WERI-Rb-1 (cell line): ENCODE measurements around the gene RAD17.

Experiments
- DNase-seq: peaks from one replicate; pipeline ENCODE4 v3.0.0-alpha.2; 2020
- H3K27ac ChIP-seq: fragments of 250-450 bp; sonication (Bioruptor Pico); 2 replicates; pipeline ENCODE4 v1.5.1; 2020; ENCODE audit warnings: mild to moderate bottlenecking, moderate library complexity
- H3K27me3 ChIP-seq: fragments of 250-450 bp; sonication (Bioruptor Pico); 2 replicates; pipeline ENCODE4 v1.5.1; 2021; ENCODE audit warnings: mild to moderate bottlenecking, low read depth, moderate library complexity; ENCODE audit not compliant: insufficient read depth, severe bottlenecking
- H3K36me3 ChIP-seq: fragments of 250-450 bp; sonication (Bioruptor Pico); 2 replicates; pipeline ENCODE4 v1.5.1; 2020; ENCODE audit warnings: mild to moderate bottlenecking, moderate library complexity
- H3K4me3 ChIP-seq: 2 replicates; pipeline ENCODE4 v1.5.1; 2011; ENCODE audit warnings: low read depth, mild to moderate bottlenecking, control low read depth, low read length
- H3K9me3 ChIP-seq: fragments of 250-450 bp; sonication (Bioruptor Pico); 2 replicates; pipeline ENCODE4 v1.5.1; 2021; ENCODE audit warnings: mild to moderate bottlenecking, moderate library complexity; ENCODE audit not compliant: severe bottlenecking
- CTCF ChIP-seq: IDR thresholded peaks from 2 replicates; pipeline ENCODE4 v1.5.1; 2011; ENCODE audit warnings: low read depth, mild to moderate bottlenecking, control low read depth, inconsistent platforms, low read length

The RAD17 gene

GRCh38 chr5:69334793-69335268, 34.8 kb upstream of the RAD17 start:
- Histone ChIP-seq H3K27ac (0 out of 2 replicates have a peak overlapping the region, but pooled peaks have one; percentile 27), H3K36me3 (no peaks in the 10 kb centered on the region), H3K27me3 (no peaks in the 10 kb centered on the region), H3K9me3 (no peaks in the 10 kb centered on the region), H3K4me3 (no peak overlapping the region)
- peak; percentile 92 for TF ChIP-seq CTCF
- peak; percentile 88 for DNase-seq

- no peak for DNase-seq
- no peak overlapping the region for H3K4me3 ChIP-seq
- no peak overlapping the region for H3K27ac ChIP-seq
- no peak for TF ChIP-seq CTCF
- H3K36me3 ChIP-seq = no peaks in the 10 kb centered on the region
- no peaks in the 10 kb centered on the region for H3K27me3 ChIP-seq
- no peaks in the 10 kb centered on the region for H3K9me3 ChIP-seq
These were observed 34.2 kb upstream of the RAD17 start for GRCh38 chr5:69335341-69335935.

GRCh38 chr5:69341520-69342161, 28.0 kb upstream of the RAD17 start:
- Histone ChIP-seq H3K27me3 (no peaks in the 10 kb centered on the region), H3K4me3 (no peak overlapping the region), H3K27ac (no peak overlapping the region), H3K36me3 (no peaks in the 10 kb centered on the region), H3K9me3 (no peaks in the 10 kb centered on the region)
- no peak for TF ChIP-seq CTCF
- DNase-seq = no peak

- DNase-seq = no peak
- Histone ChIP-seq H3K36me3 (no peaks in the 10 kb centered on the region), H3K4me3 (no peak overlapping the region), H3K27ac (no peak overlapping the region), H3K9me3 (no peaks in the 10 kb centered on the region), H3K27me3 (no peaks in the 10 kb centered on the region)
- no peak for TF ChIP-seq CTCF
These were observed 26.5 kb upstream of the RAD17 start for GRCh38 chr5:69343083-69343482.

GRCh38 chr5:69350664-69351063, 19.0 kb upstream of the RAD17 start:
- no peak overlapping the region for H3K27ac ChIP-seq
- H3K4me3 ChIP-seq = no peak overlapping the region
- H3K27me3 ChIP-seq = no peaks in the 10 kb centered on the region
- TF ChIP-seq CTCF = no peak
- H3K9me3 ChIP-seq = no peaks in the 10 kb centered on the region
- peaks cover 40% of the 10 kb centered on the region for H3K36me3 ChIP-seq
- no peak for DNase-seq

- DNase-seq = no peak
- peaks cover 37% of the 10 kb centered on the region for H3K36me3 ChIP-seq
These were observed 9.9 kb upstream of the RAD17 start for GRCh38 chr5:69359699-69360098.

More at GRCh38 chr5:69359699-69360098, 9.9 kb upstream of the RAD17 start:
- H3K27me3 ChIP-seq = no peaks in the 10 kb centered on the region
- no peaks in the 10 kb centered on the region for H3K9me3 ChIP-seq
- H3K27ac ChIP-seq = no peak overlapping the region
- no peak for TF ChIP-seq CTCF
- no peak overlapping the region for H3K4me3 ChIP-seq
